GM19438 (cell line): Measurements from ENCODE around the gene PLEKHA5.
"Not testable (repeated sequence)": the region's sequence is repeated elsewhere in the genome, so short reads cannot be mapped to it uniquely, and the experiment has no call there.

ENCODE experiments used
- ATAC-seq: cut with Tn5 transposase; IDR thresholded peaks from one replicate; pipeline ENCODE4 v1.9.1; 2021; ENCODE audit warnings: low read depth; ENCODE audit not compliant: unreplicated experiment

PLEKHA5 gene

DNA sequence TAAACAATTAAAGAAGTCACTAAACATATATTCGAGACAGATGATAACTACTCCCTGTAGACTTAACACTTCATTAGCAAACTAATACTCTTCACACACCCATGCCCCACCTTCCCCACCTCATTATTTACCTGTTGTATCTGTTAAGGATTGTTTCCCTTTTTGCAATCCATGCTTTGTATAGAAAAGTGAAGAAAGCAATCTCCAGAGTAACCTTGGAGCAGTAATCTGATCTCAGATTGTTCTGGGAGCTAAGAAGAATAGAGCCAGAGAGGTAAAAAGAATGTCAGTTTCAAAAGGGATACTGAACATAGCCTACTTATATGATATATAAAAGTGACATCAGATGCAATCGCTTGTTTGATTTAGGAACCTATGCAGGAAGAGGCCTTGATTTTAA, 37.4 kb downstream of the PLEKHA5 start:
- ATAC-seq, result no peak

DNA sequence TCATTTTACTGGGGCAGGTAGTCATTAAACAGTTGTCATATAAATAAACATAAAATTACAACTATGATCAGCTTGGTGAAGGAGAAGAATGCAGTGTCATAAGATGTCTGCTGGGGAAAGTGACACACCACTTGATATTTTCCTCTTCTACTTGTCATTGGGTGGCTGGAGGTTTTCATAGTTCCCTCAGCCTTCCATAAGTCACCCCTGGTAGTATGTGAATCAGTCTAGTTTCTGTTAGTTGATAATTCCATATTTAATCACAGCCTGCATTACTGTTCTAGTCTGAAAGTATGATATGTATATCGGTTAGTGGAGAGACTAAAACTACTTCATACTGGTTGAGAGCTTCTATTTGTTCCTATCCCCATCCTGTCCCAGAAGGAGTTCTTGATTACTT, 38.2 kb downstream of the PLEKHA5 start:
- no peak for ATAC-seq

- no peak for ATAC-seq
These were observed 39.1 kb downstream of the PLEKHA5 start for GRCh38 chr12:19168644-19169043.

DNA sequence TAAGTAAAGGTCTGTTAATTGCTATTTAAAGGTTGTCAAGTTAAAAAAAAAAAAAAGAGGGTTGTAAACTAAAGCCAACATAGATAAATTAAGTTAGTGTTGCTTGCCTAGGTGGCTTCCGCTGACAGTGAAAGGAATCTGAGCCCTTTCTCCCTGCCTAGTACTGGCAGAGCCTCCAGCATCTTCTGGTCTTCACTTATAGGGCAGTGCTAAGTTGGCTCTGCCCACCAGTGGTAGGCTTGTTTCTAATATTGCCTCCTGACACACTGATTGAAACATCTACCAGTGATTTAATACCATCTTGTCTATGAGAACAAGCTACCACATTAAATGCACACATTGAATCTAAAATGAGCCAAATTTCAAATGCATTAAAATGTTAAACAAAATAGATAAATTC, 39.7 kb downstream of the PLEKHA5 start:
- no peak for ATAC-seq

DNA sequence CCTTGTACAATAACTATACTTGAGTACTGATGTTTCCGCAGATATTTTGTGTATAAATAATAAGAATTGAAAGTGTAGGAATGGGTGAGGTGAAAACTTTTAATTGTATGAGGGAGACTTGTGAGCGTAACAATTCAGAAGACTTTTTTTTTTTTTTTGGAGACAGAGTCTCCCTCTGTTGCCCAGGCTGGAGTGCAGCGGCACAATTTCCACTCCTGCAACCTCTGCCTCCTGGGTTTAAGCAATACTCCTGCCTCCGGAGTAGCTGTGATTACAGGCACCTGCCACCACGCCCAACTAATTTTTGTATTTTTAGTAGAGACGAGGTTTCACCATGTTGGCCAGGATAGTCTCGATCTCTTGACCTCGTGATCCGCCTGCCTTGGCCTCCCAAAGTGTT, 40.8 kb downstream of the PLEKHA5 start:
- ATAC-seq, result not testable (repeated sequence)

- ATAC-seq, result no peak
These were observed 42.2 kb downstream of the PLEKHA5 start for GRCh38 chr12:19171731-19172130.

- no peak for ATAC-seq
These were observed 48.2 kb downstream of the PLEKHA5 start for GRCh38 chr12:19177754-19178153.

GRCh38 chr12:19179986-19180385, 50.5 kb downstream of the PLEKHA5 start:
- no peak for ATAC-seq

GRCh38 chr12:19181666-19182426, 52.3 kb downstream of the PLEKHA5 start:
- no peak for ATAC-seq

DNA sequence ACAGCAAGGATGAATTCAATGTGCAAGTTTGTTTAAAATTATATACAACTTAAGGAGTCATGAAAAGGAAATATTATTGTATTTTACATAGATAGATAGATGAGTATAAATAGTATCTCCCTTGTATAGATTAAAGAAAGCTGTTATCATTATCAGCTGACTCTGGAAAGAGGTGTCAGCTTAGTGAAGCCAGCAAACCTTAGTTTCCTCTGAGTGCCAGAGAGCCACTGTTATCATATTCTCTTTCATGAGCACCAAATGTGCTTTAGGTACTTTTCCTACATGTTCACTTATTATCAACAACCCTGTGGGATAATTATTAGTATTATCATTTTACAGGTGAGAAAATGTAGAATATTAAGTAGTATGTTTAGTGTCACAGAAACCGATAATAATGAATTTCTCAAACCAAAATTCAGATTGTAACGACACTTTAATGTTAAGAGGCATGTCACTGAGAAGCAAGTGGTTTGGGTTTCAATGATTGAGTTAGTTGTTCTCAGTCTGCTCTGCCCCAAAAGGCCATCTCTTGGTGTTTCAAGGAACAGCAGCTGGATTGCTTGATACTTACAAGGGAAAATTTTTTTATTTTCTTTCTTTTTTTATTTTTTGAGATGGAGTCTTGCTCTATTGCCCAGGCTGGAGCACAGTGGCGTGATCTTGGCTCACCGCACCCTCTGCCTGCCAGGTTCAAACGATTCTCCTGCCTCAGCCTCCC, 53.7 kb downstream of the PLEKHA5 start:
- ATAC-seq, result no peak

- no peak for ATAC-seq
These were observed 55.9 kb downstream of the PLEKHA5 start for GRCh38 chr12:19185262-19185929.

GRCh38 chr12:19186722-19187661, 57.5 kb downstream of the PLEKHA5 start:
- ATAC-seq, result no peak

GRCh38 chr12:19189522-19189921, 60.0 kb downstream of the PLEKHA5 start:
- no peak for ATAC-seq

- ATAC-seq, result no peak
These were observed 60.9 kb downstream of the PLEKHA5 start for GRCh38 chr12:19190292-19191031.

DNA sequence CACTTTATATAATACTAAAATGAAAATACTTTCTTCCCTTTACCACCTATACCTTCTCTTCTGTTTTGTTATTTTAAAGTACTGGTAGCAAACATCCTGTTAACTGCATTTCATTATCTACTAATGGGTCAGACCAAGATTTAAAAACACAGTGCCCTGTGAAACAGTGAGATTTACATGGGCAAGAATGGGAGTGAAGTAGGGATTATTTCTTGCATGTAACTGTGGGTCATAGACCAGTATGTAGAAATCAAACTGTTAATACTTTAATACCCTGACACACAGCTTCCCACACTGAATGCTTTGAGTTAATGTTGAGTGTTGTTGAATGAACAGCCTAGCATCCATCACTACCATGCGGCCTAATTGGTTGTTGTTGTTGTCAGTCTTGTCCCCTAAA, 61.6 kb downstream of the PLEKHA5 start:
- ATAC-seq, result no peak

- no peak for ATAC-seq
These were observed 62.0 kb downstream of the PLEKHA5 start for GRCh38 chr12:19191563-19191962.

GRCh38 chr12:19192710-19193109, 63.2 kb downstream of the PLEKHA5 start:
- no peak for ATAC-seq

DNA sequence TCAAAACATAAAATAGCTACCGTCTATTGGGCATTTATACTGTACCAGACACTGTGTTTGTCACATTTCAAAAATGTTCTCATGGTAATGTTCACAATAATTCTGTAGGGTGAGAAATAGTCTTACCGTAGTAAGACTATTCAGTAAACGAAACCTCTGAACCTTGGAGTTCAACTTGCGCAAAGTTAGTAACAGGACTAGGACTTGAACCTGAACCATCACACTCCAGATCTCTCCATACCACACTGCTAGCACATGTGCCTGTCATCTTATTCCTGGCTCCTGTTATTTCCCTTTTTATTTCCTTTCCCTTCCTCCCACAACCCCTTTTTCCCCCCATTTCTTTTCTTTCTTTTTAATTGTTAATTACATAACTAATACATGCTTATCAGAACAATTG, 65.4 kb downstream of the PLEKHA5 start:
- no peak for ATAC-seq

- ATAC-seq, result no peak
These were observed 67.6 kb downstream of the PLEKHA5 start for GRCh38 chr12:19196959-19197630.
